GM12891 (cell line): ENCODE data around the gene UTRN. TPM values are rescaled to one million over a fixed set of nuclear protein-coding genes. Genes with fewer than 3 reads are reported as not detected.

Source experiments
- DNase-seq: peaks from one replicate; pipeline ENCODE4 v3.0.0; 2011; ENCODE audit warnings: low spot score; ENCODE audit not compliant: insufficient read length
- FAIRE-seq: peaks from 2 replicates; lab custom pipeline; 2011; peaks lifted over from hg19 to GRCh38; lab: Jason Lieb, UNC
- PAX5 ChIP-seq: IDR thresholded peaks from 2 replicates; pipeline ENCODE4 v1.6.1; 2011; ENCODE audit warnings: low read length, moderate library complexity, mild to moderate bottlenecking; ENCODE audit not compliant: insufficient read depth, severe bottlenecking
- POLR2A ChIP-seq: IDR thresholded peaks from 2 replicates; pipeline ENCODE4 v1.6.1; 2011; ENCODE audit warnings: low read depth, low read length, control low read depth
- POLR2AphosphoS5 ChIP-seq: IDR thresholded peaks from 2 replicates; pipeline ENCODE4 v1.6.1; 2011; ENCODE audit warnings: low read depth, low read length, control low read depth
- POU2F2 ChIP-seq: IDR thresholded peaks from 2 replicates; pipeline ENCODE4 v1.6.1; 2011; ENCODE audit warnings: low read depth, mild to moderate bottlenecking, control low read depth, low read length, moderate library complexity
- SPI1 ChIP-seq: IDR thresholded peaks from 2 replicates; pipeline ENCODE4 v1.6.1; 2011; ENCODE audit warnings: low read depth, low read length, control low read depth
- TAF1 ChIP-seq: IDR thresholded peaks from 2 replicates; pipeline ENCODE4 v1.6.1; 2011; ENCODE audit warnings: low read depth, low read length, control low read depth
- polyA plus RNA-seq: library from polyadenylated mRNA; unstranded; fragments of >200 nt; gene quantifications from one replicate; pipeline ENCODE4 v1.2.1, GENCODE V29; 2012; ENCODE audit warnings: low read depth, missing spikeins, inconsistent platforms; ENCODE audit not compliant: missing spikeins

Gene UTRN
- polyA plus RNA-seq = 12.6 TPM

GRCh38 chr6:144284783-144285547, at the start of gene UTRN:
TSS of gene UTRN (plus strand) at chr6:144285335. CDS start at chr6:144291829, 6,494 bp downstream.
- peak; percentile 55 for DNase-seq
- no peak for TF ChIP-seq PAX5
- TF ChIP-seq POU2F2 = no peak
- TF ChIP-seq SPI1 = no peak
- TF ChIP-seq POLR2A = no peak
- TF ChIP-seq TAF1 = no peak
- TF ChIP-seq POLR2AphosphoS5 = no peak
- no peak for FAIRE-seq

DNA sequence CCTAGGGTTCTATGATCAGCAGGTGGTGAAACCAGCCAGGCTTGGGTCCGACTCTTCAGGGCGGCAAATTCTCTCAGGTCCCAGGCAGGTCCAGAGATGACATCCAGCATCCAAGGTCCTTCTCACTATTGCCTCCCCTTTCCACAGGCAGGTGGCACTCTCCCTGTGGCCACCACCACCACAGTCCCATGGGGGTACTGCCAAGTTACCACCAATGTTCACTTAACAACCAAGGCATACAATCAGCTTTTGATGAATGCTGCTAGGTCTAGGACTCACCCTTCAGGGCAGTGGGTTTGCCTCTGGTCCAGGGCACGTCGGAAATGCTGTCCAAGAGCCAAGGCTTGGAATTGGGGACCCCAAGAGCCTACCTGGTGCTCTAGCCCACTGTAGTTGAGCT, 40.4 kb upstream of the UTRN start:
- no peak for DNase-seq
- FAIRE-seq = no peak
- no peak for TF ChIP-seq POLR2A

- FAIRE-seq (no peak), DNase-seq (no peak)
- TF ChIP-seq POLR2AphosphoS5 (no peak), POU2F2 (no peak), PAX5 (no peak), SPI1 (no peak), POLR2A (no peak), TAF1 (no peak)
Observed at GRCh38 chr6:144246988-144247387, 38.1 kb upstream of the UTRN start.

DNA sequence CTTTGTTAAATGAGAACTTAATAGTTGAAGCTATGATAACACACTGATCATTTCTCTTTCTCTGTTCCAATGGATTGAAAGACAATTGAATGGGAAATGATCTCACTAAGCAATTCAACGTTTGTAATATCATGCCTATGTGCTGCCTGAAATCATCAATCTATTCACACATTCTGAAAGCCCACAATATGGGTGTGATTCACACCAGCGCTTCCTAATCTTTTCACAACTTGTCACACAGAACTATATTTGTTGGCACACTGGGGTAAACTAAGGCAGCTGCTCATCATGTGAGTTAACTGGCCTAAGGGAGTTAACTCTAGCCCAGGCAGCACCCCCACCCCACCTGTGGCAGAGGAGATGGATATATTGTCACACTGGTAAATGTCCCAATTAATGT, 37.1 kb upstream of the UTRN start:
- no peak for TF ChIP-seq TAF1
- no peak for TF ChIP-seq POLR2AphosphoS5
- TF ChIP-seq PAX5 = no peak
- TF ChIP-seq POU2F2 = no peak
- TF ChIP-seq SPI1 = no peak
- no peak for TF ChIP-seq POLR2A
- no peak for DNase-seq
- no peak for FAIRE-seq

DNA sequence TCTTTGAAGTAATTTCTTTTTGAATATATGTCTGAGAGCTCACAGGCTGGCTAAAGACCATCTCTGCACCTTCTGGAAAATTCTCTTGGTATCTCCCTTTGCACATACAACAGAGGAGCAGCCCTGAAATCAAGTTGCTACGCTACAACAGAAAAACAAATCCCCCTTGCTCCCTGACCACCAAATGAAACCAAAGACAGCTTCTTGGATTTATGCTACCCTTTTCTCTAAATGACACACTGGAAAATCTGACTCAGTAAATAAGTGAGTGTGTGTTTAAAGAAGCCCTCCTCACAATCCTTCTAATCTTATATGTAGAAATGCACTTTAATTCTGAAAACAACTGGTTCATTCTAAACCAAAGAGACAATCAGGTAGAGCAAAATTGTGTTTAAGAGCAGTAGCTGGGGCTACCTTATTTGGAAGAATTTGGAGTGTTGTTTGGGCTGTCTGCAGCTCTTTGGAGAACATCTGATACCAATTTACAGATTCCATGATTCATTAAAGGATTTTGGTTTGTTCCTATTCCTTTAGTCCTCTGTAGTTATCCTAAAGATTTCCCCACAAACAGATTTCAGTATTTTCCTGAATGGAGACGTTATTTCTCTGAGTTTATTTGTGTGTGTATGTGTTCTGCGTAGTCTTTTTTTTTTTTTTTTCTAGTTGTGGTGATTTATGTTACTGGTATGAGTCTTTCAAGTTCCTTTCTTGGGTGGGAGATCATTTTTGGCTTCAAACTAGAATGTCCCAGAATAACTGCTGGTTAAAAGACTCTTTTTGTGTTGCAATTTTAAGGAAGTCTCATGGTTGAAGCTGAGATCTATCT, 36.4 kb upstream of the UTRN start:
- FAIRE-seq (no peak), DNase-seq (no peak)
- TF ChIP-seq PAX5 (no peak), POU2F2 (no peak), POLR2A (no peak), SPI1 (no peak), TAF1 (no peak), POLR2AphosphoS5 (no peak)

GRCh38 chr6:144250276-144250675, 34.9 kb upstream of the UTRN start:
- no peak for TF ChIP-seq SPI1
- TF ChIP-seq POLR2A = no peak
- no peak for TF ChIP-seq POLR2AphosphoS5
- TF ChIP-seq PAX5 = no peak
- no peak for TF ChIP-seq POU2F2
- TF ChIP-seq TAF1 = no peak
- FAIRE-seq (no peak), DNase-seq (no peak)

- no peak for FAIRE-seq
- TF ChIP-seq SPI1 (no peak), TAF1 (no peak), PAX5 (no peak), POLR2AphosphoS5 (no peak), POLR2A (no peak), POU2F2 (no peak)
- DNase-seq = no peak
Observed at GRCh38 chr6:144252259-144252658, 32.9 kb upstream of the UTRN start.

DNA sequence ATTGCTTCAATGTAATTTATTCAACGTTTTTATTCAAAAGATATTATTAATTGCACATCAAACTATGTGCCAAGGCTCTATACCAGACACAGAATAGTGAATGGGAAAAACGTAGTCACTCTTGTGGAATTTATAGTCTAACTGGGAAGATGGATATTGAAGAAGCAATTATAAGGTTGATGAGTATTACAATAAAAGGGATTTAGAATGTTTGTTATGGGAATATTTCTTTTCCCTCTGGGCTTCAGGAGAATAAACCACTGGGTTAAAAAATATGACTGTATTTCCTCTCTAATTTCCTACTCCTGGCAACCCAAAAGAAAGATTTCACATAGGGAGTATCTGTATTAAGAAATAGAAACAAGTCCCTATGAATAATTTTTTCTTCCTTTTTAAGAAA, 25.1 kb upstream of the UTRN start:
- no peak for DNase-seq
- no peak for FAIRE-seq

DNA sequence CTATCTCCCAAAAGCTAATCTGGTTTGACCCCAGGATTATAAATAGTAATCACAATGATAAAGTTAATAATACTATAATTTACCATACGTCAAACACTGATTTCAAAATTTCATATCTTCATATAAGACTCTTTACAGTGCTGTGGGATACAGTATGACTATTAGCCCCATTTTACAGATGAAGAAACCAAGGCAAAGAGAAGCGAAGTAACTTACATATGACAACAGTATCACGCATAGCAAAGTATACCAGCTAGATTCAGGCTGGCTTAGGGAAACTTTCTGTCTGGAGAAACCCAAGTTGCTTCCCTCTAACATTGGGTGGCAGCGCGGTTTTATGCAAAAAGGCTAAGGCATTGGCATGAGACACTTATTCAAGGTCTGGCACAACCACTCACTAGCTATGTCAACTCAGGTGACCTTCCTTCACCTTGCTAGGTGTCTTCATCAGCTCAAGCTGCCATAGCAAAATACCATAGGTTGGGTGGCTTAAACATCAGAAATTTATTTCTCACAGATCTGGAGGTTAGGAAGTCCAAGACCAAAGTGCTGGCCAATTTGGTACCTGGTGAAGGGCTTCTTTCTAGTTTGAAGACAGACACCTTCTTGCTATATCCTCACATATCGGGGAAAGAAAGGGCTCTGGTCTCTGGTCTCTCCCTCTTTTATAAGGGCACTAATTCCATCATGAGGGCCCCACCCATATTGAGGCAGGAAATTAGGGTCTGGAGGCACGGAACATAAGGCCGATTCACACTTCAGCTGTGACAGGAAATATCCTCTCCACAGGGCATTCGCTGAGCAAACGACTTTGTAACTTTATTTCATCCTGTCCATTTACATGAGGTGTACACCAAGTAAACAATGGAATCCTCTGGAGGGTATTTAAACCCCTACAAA, 22.4 kb upstream of the UTRN start:
- TF ChIP-seq POLR2AphosphoS5 (no peak), PAX5 (no peak), TAF1 (no peak)
- DNase-seq (no peak), FAIRE-seq (no peak)

More for the DNA sequence above, 25.1 kb upstream of the UTRN start:
- TF ChIP-seq POU2F2 (no peak), TAF1 (no peak), SPI1 (no peak), POLR2AphosphoS5 (no peak), POLR2A (no peak), PAX5 (no peak)
